ENCODE data around the gene PIK3R3. TPM values are rescaled to one million over a fixed set of nuclear protein-coding genes. Genes with fewer than 3 reads are reported as not detected.
A peak's percentile ranks its signal among the peaks of the same experiment; 100 is the strongest.

Gene PIK3R3
- total RNA-seq, 2 donors from 2014 or later, result 6.2 to 12.9 TPM

- Histone ChIP-seq H3K27ac (no peak within 1 kb of the TSS), H3K9me3 (no peaks in the 10 kb centered on the region), H3K27me3 (no peaks in the 10 kb centered on the region), H3K4me3 (no peak within 1 kb of the TSS), H3K36me3 (replicated peaks in 1 of 2; ENCODE audit: insufficient read depth in 1 of 2, low read depth in 2 of 2) (no peaks in the 10 kb centered on the region), H3K4me1 (peaks cover 16% of the 10 kb centered on the region)
- ATAC-seq, result no peak
- no peak for DNase-seq
- WGBS, 2 donors, result 70 to 81% methylated on average over 6 to 13 of the region's 13 CpGs
- TF ChIP-seq CTCF (IDR thresholded peaks at IDR 0.05) (no peak), POLR2A (IDR thresholded peaks at IDR 0.05) (no peak)
- intact Hi-C loops (cut with DNase I), result loop anchor here (5.0 kb wide), 1 partner anchor 139 kb away; no protein-coding TSS in a partner anchor
These were observed 43.9 kb upstream of the PIK3R3 start, which contains the start of gene P3R3URF for GRCh38 chr1:46176211-46176865. TSS of gene P3R3URF (minus strand) at chr1:46176488. CDS start at chr1:46176471, 17 bp downstream.

- WGBS, 2 donors, result 42 to 67% methylated on average over 3 of the region's 3 CpGs
- Histone ChIP-seq H3K36me3 (replicated peaks in 1 of 2; ENCODE audit: insufficient read depth in 1 of 2, low read depth in 2 of 2) (no peaks in the 10 kb centered on the region), H3K9me3 (no peaks in the 10 kb centered on the region), H3K27ac (no peak overlapping the region), H3K27me3 (no peaks in the 10 kb centered on the region), H3K4me3 (no peak overlapping the region), H3K4me1 (peaks cover 20% of the 10 kb centered on the region)
- ATAC-seq (no peak), DNase-seq (no peak)
- intact Hi-C loops (cut with DNase I), result loop anchor here (5.0 kb wide), 1 partner anchor 138 kb away; no protein-coding TSS in a partner anchor
- TF ChIP-seq CTCF (IDR thresholded peaks at IDR 0.05), result no peak
- TF ChIP-seq POLR2A (IDR thresholded peaks at IDR 0.05), result no peak
These were observed 42.8 kb upstream of the PIK3R3 start for GRCh38 chr1:46175243-46175642.

GRCh38 chr1:46174448-46175231 is 42.2 kb upstream of the PIK3R3 start, which contains the start of gene TSPAN1:
TSS of gene TSPAN1 (plus strand) at chr1:46175087. CDS start at chr1:46181108, 6,021 bp downstream.
- ATAC-seq (peak; percentile 34), DNase-seq (no peak)
- Histone ChIP-seq H3K4me1 (peaks cover 20% of the 10 kb centered on the region), H3K9me3 (no peaks in the 10 kb centered on the region), H3K27ac (peak within 1 kb of the TSS in 1 of 4 donors; percentile 43), H3K4me3 (no peak within 1 kb of the TSS), H3K36me3 (replicated peaks in 1 of 2; ENCODE audit: insufficient read depth in 1 of 2, low read depth in 2 of 2) (no peaks in the 10 kb centered on the region), H3K27me3 (no peaks in the 10 kb centered on the region)
- 42 to 58% methylated on average over 10 to 11 of the region's 11 CpGs for WGBS, 2 donors
- intact Hi-C loops (cut with DNase I), result loop anchor here (5.0 kb wide), 1 partner anchor 137 kb away; no protein-coding TSS in a partner anchor
- TF ChIP-seq CTCF (IDR thresholded peaks at IDR 0.05) (no peak), POLR2A (IDR thresholded peaks at IDR 0.05) (no peak)

GRCh38 chr1:46173361-46173856 is 41.0 kb upstream of the PIK3R3 start:
- H3K4me3 ChIP-seq, result no peak overlapping the region
- H3K27me3 ChIP-seq, result no peaks in the 10 kb centered on the region
- 33 to 48% methylated on average over 4 of the region's 4 CpGs for WGBS, 2 donors
- intact Hi-C loops (cut with DNase I), result no loop called here
- TF ChIP-seq POLR2A (IDR thresholded peaks at IDR 0.05) (no peak), CTCF (IDR thresholded peaks at IDR 0.05) (no peak)
- peaks cover 20% of the 10 kb centered on the region for H3K4me1 ChIP-seq
- ATAC-seq (no peak), DNase-seq (no peak)
- H3K9me3 ChIP-seq, result no peaks in the 10 kb centered on the region
- H3K27ac ChIP-seq, result no peak overlapping the region
- no peaks in the 10 kb centered on the region for H3K36me3 ChIP-seq (replicated peaks in 1 of 2; ENCODE audit: insufficient read depth in 1 of 2, low read depth in 2 of 2)
